BE2C (cell line): ENCODE results near the gene EPHA8. TPM values are rescaled to one million over a fixed set of nuclear protein-coding genes. Genes with fewer than 3 reads are reported as not detected.

Experiments used
- DNase-seq: peaks from one replicate; pipeline ENCODE4 v3.0.0-alpha.2; 2020
- H3K27me3 ChIP-seq: fragments of 250-450 bp; sonication (Bioruptor Pico); 2 replicates; pipeline ENCODE4 v1.5.1; 2020; ENCODE audit warnings: mild to moderate bottlenecking
- H3K36me3 ChIP-seq: fragments of 250-450 bp; sonication (Bioruptor Pico); 2 replicates; pipeline ENCODE4 v1.5.1; 2020; ENCODE audit warnings: mild to moderate bottlenecking
- H3K4me1 ChIP-seq: fragments of 250-450 bp; sonication (Bioruptor Pico); 2 replicates; pipeline ENCODE4 v1.5.1; 2020
- H3K4me3 ChIP-seq: 2 replicates; pipeline ENCODE4 v1.5.1; 2011; ENCODE audit warnings: low read depth, low read length
- H3K9me3 ChIP-seq: fragments of 250-450 bp; sonication (Bioruptor Pico); 2 replicates; pipeline ENCODE4 v1.5.1; 2020
- polyA plus RNA-seq: library from polyadenylated mRNA; unstranded; fragments of >200 nt; gene quantifications from one replicate; pipeline ENCODE4 v1.2.1, GENCODE V29; 2012; ENCODE audit warnings: low read depth, missing spikeins; ENCODE audit not compliant: insufficient read length, insufficient read depth
- TF ChIP-seq, protein P1 (sequence below): IDR thresholded peaks from 2 replicates; pipeline ENCODE4 v1.5.1; 2012; ENCODE audit warnings: mild to moderate bottlenecking, low read depth, low read length

Gene EPHA8
- polyA plus RNA-seq: 11.8 TPM

DNA sequence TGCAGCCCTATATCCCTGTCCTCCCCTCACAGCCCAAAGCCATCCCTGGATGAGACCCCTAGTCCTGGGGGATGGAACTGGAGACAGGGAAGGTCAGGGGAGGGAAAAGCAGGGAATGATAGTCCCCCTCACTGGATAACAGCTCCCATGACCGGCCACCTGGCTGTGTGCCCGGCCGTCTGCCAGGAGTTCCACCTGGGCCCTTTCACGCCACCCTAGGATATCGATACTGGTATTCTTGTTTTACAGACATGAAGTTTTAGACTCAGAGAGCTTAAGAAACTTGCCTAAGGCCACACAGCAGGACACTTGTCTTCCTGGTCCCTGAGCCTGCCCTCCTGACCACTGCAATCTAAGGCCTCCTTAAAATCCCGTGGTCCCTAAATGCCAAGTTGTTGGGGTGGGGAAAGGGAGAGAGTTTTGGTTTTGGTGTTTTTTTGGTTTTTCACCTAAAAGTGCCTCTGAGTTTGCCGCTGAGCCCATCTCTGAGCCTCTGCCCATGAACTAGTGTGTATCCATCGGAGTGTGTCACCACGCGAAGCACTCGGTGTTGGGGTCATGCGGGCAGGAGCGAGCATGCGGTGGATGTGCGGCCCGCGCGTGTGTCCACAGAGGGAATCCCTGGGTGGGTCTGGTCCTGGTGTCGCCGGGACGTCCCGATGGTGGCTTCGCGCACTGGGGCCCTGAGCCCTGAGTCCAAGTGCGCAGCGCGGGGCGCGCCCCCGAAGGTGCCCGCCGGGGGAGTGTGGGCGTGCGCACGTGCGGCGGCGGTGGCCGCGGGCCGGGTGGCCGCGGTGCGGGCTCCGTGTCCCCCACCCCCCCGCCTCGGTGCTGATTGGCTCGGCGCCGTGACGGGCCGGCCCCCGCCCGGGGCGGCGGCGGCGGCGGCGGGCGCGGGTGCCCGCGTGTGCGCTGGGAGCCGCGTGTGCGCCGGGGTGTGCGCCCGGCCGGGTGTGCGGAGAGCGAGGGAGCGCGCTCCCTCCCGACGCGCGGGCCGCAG, at the start of gene EPHA8:
TSS of gene EPHA8 (plus strand) at position 906 of the 1,000 bp plus-strand sequence. CDS start 147 bp downstream, outside the sequence.
- Histone ChIP-seq H3K36me3 (no peaks in the 10 kb centered on the region), H3K4me3 (peak within 1 kb of the TSS; percentile 48), H3K9me3 (no peaks in the 10 kb centered on the region), H3K4me1 (no peaks in the 10 kb centered on the region), H3K27me3 (no peaks in the 10 kb centered on the region)
- TF ChIP-seq, protein P1, sequence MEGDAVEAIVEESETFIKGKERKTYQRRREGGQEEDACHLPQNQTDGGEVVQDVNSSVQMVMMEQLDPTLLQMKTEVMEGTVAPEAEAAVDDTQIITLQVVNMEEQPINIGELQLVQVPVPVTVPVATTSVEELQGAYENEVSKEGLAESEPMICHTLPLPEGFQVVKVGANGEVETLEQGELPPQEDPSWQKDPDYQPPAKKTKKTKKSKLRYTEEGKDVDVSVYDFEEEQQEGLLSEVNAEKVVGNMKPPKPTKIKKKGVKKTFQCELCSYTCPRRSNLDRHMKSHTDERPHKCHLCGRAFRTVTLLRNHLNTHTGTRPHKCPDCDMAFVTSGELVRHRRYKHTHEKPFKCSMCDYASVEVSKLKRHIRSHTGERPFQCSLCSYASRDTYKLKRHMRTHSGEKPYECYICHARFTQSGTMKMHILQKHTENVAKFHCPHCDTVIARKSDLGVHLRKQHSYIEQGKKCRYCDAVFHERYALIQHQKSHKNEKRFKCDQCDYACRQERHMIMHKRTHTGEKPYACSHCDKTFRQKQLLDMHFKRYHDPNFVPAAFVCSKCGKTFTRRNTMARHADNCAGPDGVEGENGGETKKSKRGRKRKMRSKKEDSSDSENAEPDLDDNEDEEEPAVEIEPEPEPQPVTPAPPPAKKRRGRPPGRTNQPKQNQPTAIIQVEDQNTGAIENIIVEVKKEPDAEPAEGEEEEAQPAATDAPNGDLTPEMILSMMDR: no peak
- DNase-seq: no peak

DNA sequence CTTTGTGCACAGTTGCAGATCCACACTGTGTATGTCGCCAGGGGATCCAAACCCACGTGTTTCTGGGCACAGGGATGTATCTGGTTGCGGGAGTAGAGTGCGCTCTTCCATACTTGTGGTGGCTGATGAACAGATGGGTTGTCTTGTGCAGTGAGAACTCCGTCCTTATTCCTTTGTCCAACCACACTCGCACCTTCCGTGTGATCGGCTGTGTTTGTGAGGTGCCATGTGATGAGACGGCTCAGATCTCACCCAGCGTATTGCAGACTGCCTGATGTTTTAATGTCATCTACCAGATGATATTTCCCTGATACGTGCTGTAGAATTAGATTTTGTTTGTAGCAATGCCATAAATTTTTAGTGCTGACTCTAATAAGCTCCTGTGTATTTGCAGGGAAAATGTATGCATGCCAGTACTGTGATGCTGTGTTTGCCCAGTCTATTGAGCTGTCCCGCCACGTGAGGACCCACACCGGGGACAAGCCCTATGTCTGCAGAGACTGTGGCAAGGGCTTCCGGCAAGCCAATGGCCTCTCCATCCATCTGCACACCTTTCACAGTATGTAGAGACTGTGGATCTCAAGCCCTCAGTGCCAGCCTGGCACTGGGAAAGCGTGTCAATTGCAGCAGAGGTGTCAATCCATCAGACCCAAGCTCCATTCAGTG, 46.2 kb upstream of the EPHA8 start:
- TF ChIP-seq, protein P1: no peak
- Histone ChIP-seq H3K9me3 (no peaks in the 10 kb centered on the region), H3K4me3 (no peak overlapping the region), H3K4me1 (no peaks in the 10 kb centered on the region), H3K27me3 (no peaks in the 10 kb centered on the region), H3K36me3 (peaks cover 23% of the 10 kb centered on the region)
- no peak for DNase-seq

GRCh38 chr1:22517956-22518355, 45.3 kb upstream of the EPHA8 start:
- TF ChIP-seq, protein P1: no peak
- no peaks in the 10 kb centered on the region for H3K4me1 ChIP-seq
- H3K27me3 ChIP-seq: no peaks in the 10 kb centered on the region
- H3K9me3 ChIP-seq: no peaks in the 10 kb centered on the region
- peaks cover 25% of the 10 kb centered on the region for H3K36me3 ChIP-seq
- no peak for DNase-seq
- H3K4me3 ChIP-seq: no peak overlapping the region

GRCh38 chr1:22518379-22518778, 44.9 kb upstream of the EPHA8 start:
- Histone ChIP-seq H3K4me3 (no peak overlapping the region), H3K4me1 (no peaks in the 10 kb centered on the region), H3K27me3 (no peaks in the 10 kb centered on the region), H3K9me3 (no peaks in the 10 kb centered on the region), H3K36me3 (peaks cover 23% of the 10 kb centered on the region)
- no peak for DNase-seq
- TF ChIP-seq, protein P1: no peak

DNA sequence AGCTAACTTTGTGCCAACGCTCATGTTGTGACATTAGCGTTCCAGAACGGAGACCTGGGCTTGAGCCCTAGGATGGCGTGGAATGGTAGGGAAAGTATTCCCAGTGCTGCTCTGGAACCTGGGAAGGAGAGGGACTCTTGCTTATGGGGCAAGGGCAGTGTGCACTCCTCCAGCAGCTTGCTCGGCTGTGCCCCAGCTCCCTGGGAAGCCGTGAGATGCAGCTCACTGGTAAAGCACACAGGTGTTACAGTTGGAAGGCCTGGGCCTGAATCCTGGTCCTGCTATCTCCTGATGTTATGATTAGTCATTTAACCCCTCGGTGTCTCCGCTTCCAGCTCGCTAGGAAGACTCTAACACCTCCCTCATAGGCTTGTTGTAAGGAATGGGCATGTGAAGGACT, 42.4 kb upstream of the EPHA8 start:
- Histone ChIP-seq H3K36me3 (peaks cover 23% of the 10 kb centered on the region), H3K4me3 (no peak overlapping the region)
- TF ChIP-seq, protein P1: no peak

More for the DNA sequence above, 42.4 kb upstream of the EPHA8 start:
- Histone ChIP-seq H3K4me1 (no peaks in the 10 kb centered on the region), H3K27me3 (no peaks in the 10 kb centered on the region), H3K9me3 (no peaks in the 10 kb centered on the region)
- no peak for DNase-seq
